Measurements from ENCODE around the gene PKDCC. TPM values are rescaled to one million over a fixed set of nuclear protein-coding genes. Genes with fewer than 3 reads are reported as not detected.

PKDCC gene
- total and polyA plus RNA-seq, 2 of the 13 experiments (the other 11 are each of a cell fraction or from before 2014, with no cell fraction given) = 52.6 to 58.8 TPM

DNA sequence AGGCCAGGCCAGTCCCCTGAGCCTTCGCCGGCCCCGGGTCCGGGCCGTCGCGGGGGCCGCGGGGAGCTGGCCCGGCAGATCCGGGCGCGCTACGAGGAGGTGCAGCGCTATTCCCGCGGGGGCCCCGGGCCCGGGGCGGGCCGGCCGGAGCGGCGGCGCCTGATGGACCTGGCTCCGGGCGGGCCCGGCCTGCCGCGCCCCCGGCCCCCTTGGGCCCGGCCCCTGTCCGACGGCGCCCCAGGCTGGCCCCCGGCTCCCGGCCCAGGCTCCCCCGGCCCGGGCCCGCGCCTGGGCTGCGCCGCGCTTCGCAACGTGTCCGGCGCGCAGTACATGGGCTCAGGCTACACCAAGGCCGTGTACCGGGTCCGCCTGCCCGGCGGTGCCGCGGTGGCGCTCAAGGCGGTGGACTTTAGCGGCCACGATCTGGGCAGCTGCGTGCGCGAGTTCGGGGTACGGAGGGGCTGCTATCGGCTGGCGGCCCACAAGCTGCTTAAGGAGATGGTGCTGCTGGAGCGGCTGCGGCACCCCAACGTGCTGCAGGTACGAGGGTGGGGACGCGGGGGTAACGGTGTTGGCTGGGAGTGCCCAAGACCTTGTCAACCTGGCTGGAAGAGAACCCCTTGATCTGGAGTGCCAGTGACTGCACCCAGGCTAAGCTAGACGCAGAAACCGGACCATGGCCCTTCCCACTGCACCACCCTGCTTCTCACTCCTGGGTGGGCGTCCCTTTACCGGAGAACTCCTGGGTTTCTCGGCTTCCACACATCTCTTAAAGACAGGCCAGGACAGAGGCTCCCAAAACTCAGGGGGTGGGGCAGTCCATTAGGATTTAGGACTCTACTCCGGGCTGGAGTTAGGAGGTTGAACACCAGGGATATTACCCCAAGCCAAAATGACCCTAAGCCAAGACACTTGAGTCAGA is 739 bp downstream of the PKDCC start (continued):
- TF ChIP-seq, protein P1, sequence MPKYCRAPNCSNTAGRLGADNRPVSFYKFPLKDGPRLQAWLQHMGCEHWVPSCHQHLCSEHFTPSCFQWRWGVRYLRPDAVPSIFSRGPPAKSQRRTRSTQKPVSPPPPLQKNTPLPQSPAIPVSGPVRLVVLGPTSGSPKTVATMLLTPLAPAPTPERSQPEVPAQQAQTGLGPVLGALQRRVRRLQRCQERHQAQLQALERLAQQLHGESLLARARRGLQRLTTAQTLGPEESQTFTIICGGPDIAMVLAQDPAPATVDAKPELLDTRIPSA (CRISPR knock-in tag; IDR thresholded peaks at IDR 0.05; ENCODE audit: borderline replicate concordance) = no peak
- TF ChIP-seq HES4 (CRISPR knock-in tag; IDR thresholded peaks at IDR 0.05; ENCODE audit: borderline replicate concordance) (peak; percentile 20; the same call in 1 of the 2 replicates), TEAD2 (CRISPR knock-in tag; IDR thresholded peaks at IDR 0.05) (no peak), HDAC6 (IDR thresholded peaks at IDR 0.05; ENCODE audit: low read depth, low read length) (no peak), ZKSCAN1 (IDR thresholded peaks at IDR 0.05; ENCODE audit: low read length) (no peak), REL (CRISPR knock-in tag; conservative IDR thresholded peaks at IDR 0.05) (no peak; the same call in 1 of the 2 replicates), ZNF850 (CRISPR knock-in tag; conservative IDR thresholded peaks at IDR 0.05) (no peak), GABPB1 (CRISPR knock-in tag; IDR thresholded peaks at IDR 0.05) (peak; percentile 43; the same call in 1 of the 2 replicates), NFKB2 (CRISPR knock-in tag; IDR thresholded peaks at IDR 0.05; ENCODE audit: borderline replicate concordance) (peak; percentile 56; the same call in 1 of the 2 replicates), NFATC3 (CRISPR knock-in tag; IDR thresholded peaks at IDR 0.05) (no peak), GFI1 (CRISPR knock-in tag; IDR thresholded peaks at IDR 0.05; ENCODE audit: borderline replicate concordance) (peak; percentile 57; the same call in 1 of the 2 replicates), KLF15 (CRISPR knock-in tag; IDR thresholded peaks at IDR 0.05; ENCODE audit: borderline replicate concordance) (no peak)
- TF ChIP-seq, protein P2, sequence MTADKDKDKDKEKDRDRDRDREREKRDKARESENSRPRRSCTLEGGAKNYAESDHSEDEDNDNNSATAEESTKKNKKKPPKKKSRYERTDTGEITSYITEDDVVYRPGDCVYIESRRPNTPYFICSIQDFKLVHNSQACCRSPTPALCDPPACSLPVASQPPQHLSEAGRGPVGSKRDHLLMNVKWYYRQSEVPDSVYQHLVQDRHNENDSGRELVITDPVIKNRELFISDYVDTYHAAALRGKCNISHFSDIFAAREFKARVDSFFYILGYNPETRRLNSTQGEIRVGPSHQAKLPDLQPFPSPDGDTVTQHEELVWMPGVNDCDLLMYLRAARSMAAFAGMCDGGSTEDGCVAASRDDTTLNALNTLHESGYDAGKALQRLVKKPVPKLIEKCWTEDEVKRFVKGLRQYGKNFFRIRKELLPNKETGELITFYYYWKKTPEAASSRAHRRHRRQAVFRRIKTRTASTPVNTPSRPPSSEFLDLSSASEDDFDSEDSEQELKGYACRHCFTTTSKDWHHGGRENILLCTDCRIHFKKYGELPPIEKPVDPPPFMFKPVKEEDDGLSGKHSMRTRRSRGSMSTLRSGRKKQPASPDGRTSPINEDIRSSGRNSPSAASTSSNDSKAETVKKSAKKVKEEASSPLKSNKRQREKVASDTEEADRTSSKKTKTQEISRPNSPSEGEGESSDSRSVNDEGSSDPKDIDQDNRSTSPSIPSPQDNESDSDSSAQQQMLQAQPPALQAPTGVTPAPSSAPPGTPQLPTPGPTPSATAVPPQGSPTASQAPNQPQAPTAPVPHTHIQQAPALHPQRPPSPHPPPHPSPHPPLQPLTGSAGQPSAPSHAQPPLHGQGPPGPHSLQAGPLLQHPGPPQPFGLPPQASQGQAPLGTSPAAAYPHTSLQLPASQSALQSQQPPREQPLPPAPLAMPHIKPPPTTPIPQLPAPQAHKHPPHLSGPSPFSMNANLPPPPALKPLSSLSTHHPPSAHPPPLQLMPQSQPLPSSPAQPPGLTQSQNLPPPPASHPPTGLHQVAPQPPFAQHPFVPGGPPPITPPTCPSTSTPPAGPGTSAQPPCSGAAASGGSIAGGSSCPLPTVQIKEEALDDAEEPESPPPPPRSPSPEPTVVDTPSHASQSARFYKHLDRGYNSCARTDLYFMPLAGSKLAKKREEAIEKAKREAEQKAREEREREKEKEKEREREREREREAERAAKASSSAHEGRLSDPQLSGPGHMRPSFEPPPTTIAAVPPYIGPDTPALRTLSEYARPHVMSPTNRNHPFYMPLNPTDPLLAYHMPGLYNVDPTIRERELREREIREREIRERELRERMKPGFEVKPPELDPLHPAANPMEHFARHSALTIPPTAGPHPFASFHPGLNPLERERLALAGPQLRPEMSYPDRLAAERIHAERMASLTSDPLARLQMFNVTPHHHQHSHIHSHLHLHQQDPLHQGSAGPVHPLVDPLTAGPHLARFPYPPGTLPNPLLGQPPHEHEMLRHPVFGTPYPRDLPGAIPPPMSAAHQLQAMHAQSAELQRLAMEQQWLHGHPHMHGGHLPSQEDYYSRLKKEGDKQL (CRISPR knock-in tag; IDR thresholded peaks at IDR 0.05; ENCODE audit: low read depth) = no peak
- TF ChIP-seq, protein P3, sequence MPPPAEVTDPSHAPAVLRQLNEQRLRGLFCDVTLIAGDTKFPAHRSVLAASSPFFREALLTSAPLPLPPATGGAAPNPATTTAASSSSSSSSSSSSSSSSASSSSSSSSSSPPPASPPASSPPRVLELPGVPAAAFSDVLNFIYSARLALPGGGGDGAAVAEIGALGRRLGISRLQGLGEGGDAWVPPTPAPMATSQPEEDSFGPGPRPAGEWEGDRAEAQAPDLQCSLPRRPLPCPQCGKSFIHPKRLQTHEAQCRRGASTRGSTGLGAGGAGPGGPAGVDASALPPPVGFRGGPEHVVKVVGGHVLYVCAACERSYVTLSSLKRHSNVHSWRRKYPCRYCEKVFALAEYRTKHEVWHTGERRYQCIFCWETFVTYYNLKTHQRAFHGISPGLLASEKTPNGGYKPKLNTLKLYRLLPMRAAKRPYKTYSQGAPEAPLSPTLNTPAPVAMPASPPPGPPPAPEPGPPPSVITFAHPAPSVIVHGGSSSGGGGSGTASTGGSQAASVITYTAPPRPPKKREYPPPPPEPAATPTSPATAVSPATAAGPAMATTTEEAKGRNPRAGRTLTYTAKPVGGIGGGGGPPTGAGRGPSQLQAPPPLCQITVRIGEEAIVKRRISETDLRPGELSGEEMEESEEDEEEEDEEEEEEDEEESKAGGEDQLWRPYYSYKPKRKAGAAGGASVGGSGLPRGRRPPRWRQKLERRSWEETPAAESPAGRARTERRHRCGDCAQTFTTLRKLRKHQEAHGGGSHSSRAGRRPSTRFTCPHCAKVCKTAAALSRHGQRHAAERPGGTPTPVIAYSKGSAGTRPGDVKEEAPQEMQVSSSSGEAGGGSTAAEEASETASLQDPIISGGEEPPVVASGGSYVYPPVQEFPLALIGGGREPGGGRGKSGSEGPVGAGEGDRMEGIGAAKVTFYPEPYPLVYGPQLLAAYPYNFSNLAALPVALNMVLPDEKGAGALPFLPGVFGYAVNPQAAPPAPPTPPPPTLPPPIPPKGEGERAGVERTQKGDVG (CRISPR knock-in tag; IDR thresholded peaks at IDR 0.05; ENCODE audit: borderline replicate concordance) = 0 out of 2 replicates have a peak, but pooled peaks have one; percentile 41

Measured in HepG2 (cell line).